Upper lobe of left lung (tissue), 4 donors: ENCODE data around the gene TEKT4.

ENCODE experiments used
- EP300 ChIP-seq, 4 donors: sonication (generic); formaldehyde crosslinking; IDR thresholded peaks; one replicate each; pipeline ENCODE4 v1.5.1; 2017; ENCODE audit warnings: antibody characterized with exemption in 4 of 4, control low read depth in 2 of 4
- POLR2A ChIP-seq, 4 donors: fragments of 450-650 bp; IDR thresholded peaks; one replicate each; pipeline ENCODE4 v1.5.1; 2016 to 2017; ENCODE audit warnings: antibody characterized with exemption in 4 of 4, mild to moderate bottlenecking in 2 of 4
- TF ChIP-seq, protein P1 (sequence below), 6 experiments: fragments of 450-650 bp in 4 of 6; fragments of 200-600 bp in 2 of 6; sonication (generic) in 2 of 6; IDR thresholded peaks; one replicate each; pipeline ENCODE4 v1.5.1; 2016 to 2019; ENCODE audit warnings: antibody characterized with exemption in 6 of 6

DNA sequence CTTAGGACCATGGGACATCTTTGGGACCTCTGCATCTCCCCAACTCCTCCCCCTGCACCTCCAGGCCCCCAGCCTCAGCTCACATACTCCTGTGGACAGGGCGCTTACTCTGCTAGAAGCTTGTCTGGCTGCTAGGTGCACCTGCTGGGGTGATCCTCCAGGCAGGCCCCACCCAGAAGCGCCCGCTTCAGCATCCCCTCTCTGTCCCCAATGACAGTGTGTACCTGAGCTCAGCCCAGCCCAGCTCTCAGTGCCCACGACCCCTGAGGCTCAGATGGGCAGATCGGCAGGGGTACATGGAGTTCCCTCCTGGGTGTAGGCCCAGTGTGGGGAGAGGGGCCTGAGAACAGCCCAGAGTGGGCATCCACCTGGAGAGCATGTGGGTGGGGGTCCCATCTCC is 5.9 kb downstream of the TEKT4 start:
- TF ChIP-seq, protein P1, sequence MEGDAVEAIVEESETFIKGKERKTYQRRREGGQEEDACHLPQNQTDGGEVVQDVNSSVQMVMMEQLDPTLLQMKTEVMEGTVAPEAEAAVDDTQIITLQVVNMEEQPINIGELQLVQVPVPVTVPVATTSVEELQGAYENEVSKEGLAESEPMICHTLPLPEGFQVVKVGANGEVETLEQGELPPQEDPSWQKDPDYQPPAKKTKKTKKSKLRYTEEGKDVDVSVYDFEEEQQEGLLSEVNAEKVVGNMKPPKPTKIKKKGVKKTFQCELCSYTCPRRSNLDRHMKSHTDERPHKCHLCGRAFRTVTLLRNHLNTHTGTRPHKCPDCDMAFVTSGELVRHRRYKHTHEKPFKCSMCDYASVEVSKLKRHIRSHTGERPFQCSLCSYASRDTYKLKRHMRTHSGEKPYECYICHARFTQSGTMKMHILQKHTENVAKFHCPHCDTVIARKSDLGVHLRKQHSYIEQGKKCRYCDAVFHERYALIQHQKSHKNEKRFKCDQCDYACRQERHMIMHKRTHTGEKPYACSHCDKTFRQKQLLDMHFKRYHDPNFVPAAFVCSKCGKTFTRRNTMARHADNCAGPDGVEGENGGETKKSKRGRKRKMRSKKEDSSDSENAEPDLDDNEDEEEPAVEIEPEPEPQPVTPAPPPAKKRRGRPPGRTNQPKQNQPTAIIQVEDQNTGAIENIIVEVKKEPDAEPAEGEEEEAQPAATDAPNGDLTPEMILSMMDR (IDR thresholded peaks at IDR 0.05): no peak
- TF ChIP-seq POLR2A (IDR thresholded peaks at IDR 0.05): no peak
- no peak for TF ChIP-seq EP300 (IDR thresholded peaks at IDR 0.05)
